Mucosa of stomach (tissue), 1 donor: ENCODE data around the gene CBL.
"Not testable (repeated sequence)": the region's sequence is repeated elsewhere in the genome, so short reads cannot be mapped to it uniquely, and the experiment has no call there.

Source experiments
- H3K27me3 ChIP-seq: one replicate; pipeline ENCODE4 v1.7.0; 2013; ENCODE audit warnings: mild to moderate bottlenecking, low read length; ENCODE audit not compliant: control insufficient read depth, insufficient read depth
- H3K36me3 ChIP-seq: one replicate; pipeline ENCODE4 v1.7.0; 2013; ENCODE audit warnings: low read length; ENCODE audit not compliant: control insufficient read depth, insufficient read depth
- H3K4me1 ChIP-seq: one replicate; pipeline ENCODE4 v1.7.0; 2013; ENCODE audit warnings: mild to moderate bottlenecking, low read length; ENCODE audit not compliant: control insufficient read depth, insufficient read depth
- H3K4me3 ChIP-seq: one replicate; pipeline ENCODE4 v1.7.0; 2013; ENCODE audit warnings: low read length
- H3K9ac ChIP-seq: one replicate; pipeline ENCODE4 v1.7.0; 2013; ENCODE audit warnings: mild to moderate bottlenecking, low read length, moderate library complexity
- H3K9me3 ChIP-seq: one replicate; pipeline ENCODE4 v1.7.0; 2013; ENCODE audit warnings: mild to moderate bottlenecking, low read length, moderate library complexity; ENCODE audit not compliant: control insufficient read depth
- donor health status: Pancreatic carcinoma.

CBL gene

DNA sequence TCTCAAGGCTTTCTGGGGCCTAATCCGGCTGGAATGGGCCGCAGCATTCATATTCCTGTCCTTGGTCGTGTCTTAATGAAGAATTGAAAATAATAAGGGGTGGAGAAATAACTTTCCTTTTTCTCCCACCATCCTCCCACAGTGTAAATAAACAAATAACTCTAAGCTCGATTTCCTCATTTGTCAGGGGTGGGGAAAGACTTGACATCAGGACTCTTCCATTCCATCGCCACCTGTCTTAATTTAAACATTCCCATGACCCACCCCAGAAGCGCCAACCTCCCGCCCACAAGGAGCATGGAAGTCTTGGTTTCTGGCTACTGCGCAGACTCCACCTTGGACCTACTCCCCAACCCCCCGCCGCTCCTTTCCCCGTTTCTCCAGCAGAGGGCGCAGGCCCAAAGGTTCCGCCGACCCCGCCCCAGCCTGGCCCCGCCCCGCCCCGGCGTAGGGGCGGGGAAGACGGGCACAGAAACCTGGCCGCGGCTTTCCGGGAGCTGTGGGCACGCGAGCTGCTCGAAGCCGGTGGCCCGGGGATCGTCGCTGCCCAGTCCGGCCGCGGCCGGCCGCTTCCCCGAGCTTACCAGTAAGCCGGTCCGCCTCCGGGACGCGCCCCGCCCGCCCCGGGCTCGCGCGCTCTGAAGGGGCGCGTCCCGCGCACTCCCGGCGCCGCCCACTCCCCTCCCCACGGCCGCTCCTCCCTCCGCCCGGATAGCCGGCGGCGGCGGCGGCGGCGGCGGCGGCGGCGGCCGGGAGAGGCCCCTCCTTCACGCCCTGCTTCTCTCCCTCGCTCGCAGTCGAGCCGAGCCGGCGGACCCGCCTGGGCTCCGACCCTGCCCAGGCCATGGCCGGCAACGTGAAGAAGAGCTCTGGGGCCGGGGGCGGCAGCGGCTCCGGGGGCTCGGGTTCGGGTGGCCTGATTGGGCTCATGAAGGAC lies at the start of gene CBL:
CBL (plus strand) TSS at position 766 of the 937 bp plus-strand sequence; CDS start at position 845, 79 bp downstream.
- no peaks in the 10 kb centered on the region for H3K9me3 ChIP-seq

DNA sequence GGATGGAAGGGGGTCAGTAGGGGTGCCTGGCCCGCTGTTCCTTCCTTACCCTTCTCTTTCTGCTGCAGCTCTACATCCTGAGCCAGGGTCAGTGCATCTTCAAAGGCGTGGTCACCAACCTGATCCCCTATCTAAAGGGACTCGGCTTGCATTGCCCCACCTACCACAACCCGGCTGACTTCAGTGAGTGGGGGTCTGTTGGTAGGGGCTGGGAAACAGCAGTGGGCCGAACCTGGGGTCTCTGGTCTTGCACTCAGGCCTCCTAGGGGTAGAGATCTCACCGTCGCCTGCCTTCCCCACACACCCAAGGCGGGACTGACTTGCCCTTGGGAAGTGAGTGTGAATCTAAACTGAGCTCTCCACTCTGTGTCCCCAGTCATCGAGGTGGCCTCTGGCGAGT lies 49.6 kb upstream of the CBL start:
- Histone ChIP-seq H3K27me3 (peaks cover 14% of the 10 kb centered on the region), H3K4me3 (no peak overlapping the region), H3K36me3 (no peaks in the 10 kb centered on the region), H3K4me1 (no peaks in the 10 kb centered on the region), H3K9ac (no peak overlapping the region), H3K9me3 (no peaks in the 10 kb centered on the region)

More for the DNA sequence above, at the start of gene CBL:
- H3K27me3 ChIP-seq: no peaks in the 10 kb centered on the region
- no peaks in the 10 kb centered on the region for H3K36me3 ChIP-seq
- peak within 1 kb of the TSS; percentile 56 for H3K4me3 ChIP-seq
- H3K4me1 ChIP-seq: peaks cover 13% of the 10 kb centered on the region
- H3K9ac ChIP-seq: peak within 1 kb of the TSS; percentile 77

DNA sequence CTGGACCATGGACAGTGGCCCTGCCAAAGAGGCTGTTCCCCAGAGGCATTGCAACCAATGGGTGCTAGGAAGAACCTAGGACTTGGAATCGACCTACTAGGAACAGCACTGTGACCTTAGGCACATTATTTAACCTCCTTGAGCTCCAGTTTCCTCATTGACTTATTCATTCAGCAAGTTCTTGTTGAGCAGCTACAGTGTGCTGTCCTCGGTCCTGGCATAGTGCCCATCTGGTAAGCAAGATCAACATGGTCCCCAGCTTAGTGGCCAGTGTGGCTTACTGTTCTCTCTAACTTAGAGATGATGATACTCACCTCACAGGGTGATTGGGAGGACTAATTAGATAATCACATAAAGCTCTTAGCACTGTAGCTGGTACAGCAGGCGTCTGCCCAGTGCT lies 49.1 kb upstream of the CBL start:
- Histone ChIP-seq H3K36me3 (no peaks in the 10 kb centered on the region), H3K9me3 (no peaks in the 10 kb centered on the region), H3K9ac (no peak overlapping the region), H3K4me1 (no peaks in the 10 kb centered on the region), H3K27me3 (peaks cover 14% of the 10 kb centered on the region), H3K4me3 (no peak overlapping the region)

- H3K36me3 ChIP-seq: no peaks in the 10 kb centered on the region
- no peak overlapping the region for H3K9ac ChIP-seq
- no peaks in the 10 kb centered on the region for H3K4me1 ChIP-seq
- peaks cover 9% of the 10 kb centered on the region for H3K27me3 ChIP-seq
- H3K4me3 ChIP-seq: no peak overlapping the region
- H3K9me3 ChIP-seq: no peaks in the 10 kb centered on the region
Observed at GRCh38 chr11:119158467-119158866, 47.7 kb upstream of the CBL start.

DNA sequence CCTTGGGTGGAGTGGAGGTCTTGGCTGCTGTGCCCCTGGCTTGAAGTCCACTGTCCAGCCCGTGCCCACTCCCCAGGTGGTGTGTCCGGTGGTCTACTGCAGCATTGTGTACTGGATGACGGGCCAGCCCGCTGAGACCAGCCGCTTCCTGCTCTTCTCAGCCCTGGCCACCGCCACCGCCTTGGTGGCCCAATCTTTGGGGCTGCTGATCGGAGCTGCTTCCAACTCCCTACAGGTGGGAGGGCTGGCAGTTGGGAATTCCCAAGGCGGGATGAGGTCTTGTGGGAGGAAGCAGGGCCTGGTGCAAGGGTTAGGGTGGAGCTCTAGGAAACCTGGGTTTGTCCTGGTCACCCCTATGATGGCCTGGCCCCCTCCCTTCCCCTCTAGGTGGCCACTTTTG lies 46.0 kb upstream of the CBL start:
- no peaks in the 10 kb centered on the region for H3K36me3 ChIP-seq
- H3K9ac ChIP-seq: no peak overlapping the region
- no peaks in the 10 kb centered on the region for H3K4me1 ChIP-seq
- H3K4me3 ChIP-seq: no peak overlapping the region
- H3K27me3 ChIP-seq: peaks cover 3% of the 10 kb centered on the region
- H3K9me3 ChIP-seq: no peaks in the 10 kb centered on the region

- Histone ChIP-seq H3K4me3 (no peak overlapping the region), H3K36me3 (no peaks in the 10 kb centered on the region), H3K9me3 (no peaks in the 10 kb centered on the region), H3K27me3 (peaks cover 3% of the 10 kb centered on the region), H3K9ac (no peak overlapping the region), H3K4me1 (no peaks in the 10 kb centered on the region)
Observed at GRCh38 chr11:119161871-119162270, 44.3 kb upstream of the CBL start.

GRCh38 chr11:119166368-119167076 lies 39.6 kb upstream of the CBL start:
- Histone ChIP-seq H3K4me3 (no peak overlapping the region), H3K36me3 (no peaks in the 10 kb centered on the region), H3K4me1 (peaks cover 15% of the 10 kb centered on the region), H3K9ac (no peak overlapping the region), H3K9me3 (no peaks in the 10 kb centered on the region), H3K27me3 (no peaks in the 10 kb centered on the region)

DNA sequence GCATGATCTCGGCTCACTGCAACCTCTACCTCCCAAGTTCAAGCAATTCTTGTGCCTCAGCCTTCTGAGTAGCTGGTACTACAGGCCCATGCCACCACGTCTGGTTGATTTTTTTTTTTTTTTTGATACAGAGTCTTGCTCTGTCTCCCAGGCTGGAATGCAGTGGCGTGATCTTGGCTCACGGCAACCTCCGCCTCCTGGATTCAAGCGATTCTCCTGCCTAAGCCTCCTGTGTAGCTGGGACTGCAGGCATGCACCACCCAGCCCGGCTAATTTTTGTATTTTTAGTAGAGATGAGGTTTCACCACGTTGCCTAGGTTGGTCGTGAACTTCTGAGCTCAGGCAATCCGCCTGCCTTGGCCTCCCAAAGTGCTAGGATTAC lies 39.1 kb upstream of the CBL start:
- not testable (repeated sequence) for H3K4me3 ChIP-seq, H3K9ac ChIP-seq, H3K27me3 ChIP-seq, H3K9me3 ChIP-seq, H3K36me3 ChIP-seq
- H3K4me1 ChIP-seq: peaks cover 15% of the 10 kb centered on the region

GRCh38 chr11:119167933-119168332 lies 38.2 kb upstream of the CBL start:
- Histone ChIP-seq H3K4me3 (peak overlapping the region; percentile 84), H3K4me1 (peaks cover 15% of the 10 kb centered on the region), H3K27me3 (no peaks in the 10 kb centered on the region), H3K9me3 (no peaks in the 10 kb centered on the region), H3K36me3 (no peaks in the 10 kb centered on the region), H3K9ac (peak overlapping the region; percentile 96)

DNA sequence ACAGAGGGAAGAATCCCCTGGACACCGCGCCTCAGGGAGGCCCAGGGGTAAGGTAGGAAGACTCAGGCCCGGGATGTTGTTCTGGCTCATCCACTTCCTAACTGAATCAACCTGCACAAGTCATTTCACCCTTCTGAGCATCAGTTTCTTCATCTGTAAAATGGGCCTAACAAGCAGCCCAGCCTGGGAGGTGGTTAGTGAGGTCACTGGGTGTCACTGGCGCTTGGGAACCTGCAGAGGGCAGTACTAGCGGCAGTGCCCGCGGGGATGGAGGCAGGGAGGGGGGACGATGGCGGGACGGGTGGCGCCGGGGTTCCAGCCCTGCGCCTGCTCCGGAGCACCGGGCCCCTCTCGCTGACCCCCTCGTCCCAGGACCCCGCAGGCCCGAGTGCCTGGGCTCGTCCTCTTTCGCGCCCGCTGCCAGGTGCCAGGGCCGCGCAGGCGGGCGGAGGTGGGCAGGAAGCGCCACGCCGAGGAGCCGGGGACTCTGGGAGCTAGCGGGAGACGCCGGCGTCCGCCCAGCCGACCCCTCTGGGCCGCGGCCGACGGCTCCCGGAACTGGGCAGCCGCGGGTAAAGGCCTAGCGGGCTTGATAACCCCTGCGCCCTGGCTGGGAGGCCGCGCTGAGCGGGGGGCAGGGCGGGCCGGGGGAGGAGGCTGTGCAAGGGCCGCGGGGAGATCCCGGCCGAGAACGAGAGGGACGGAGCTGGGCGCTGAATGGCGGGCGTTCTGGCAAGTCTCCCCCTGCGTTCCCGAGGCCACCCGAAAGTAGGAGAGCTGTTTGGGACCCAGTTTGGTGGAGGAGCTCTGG lies 37.5 kb upstream of the CBL start, which contains the start of gene NLRX1:
NLRX1 (plus strand) TSS at position 255 of the 811 bp plus-strand sequence. CDS start 2,679 bp downstream, outside the sequence.
- Histone ChIP-seq H3K36me3 (no peaks in the 10 kb centered on the region), H3K9ac (peak within 1 kb of the TSS; percentile 96), H3K9me3 (no peaks in the 10 kb centered on the region), H3K4me1 (peaks cover 15% of the 10 kb centered on the region), H3K4me3 (peak within 1 kb of the TSS; percentile 84), H3K27me3 (no peaks in the 10 kb centered on the region)

DNA sequence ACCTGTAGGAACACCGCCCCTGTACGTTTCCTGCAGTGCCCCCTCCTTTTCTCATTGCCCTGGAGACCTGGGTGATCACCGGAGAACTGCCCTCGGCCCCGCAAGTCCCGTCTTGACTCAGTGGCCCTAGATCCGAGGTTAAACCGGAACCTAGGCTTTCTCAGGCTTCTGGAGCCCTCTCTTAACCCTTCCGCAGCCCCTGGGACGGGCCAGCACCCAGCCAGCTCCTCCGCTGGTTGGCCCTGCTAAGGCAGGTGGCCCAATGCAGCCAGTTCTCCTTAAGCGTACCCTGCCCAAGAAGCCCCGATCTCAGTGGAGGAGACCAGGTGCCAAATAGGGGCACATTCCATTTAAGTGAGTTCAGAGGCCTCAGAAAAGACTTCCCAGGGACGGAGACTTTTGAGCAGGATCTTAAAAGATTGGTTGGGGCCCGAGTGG lies 36.8 kb upstream of the CBL start:
- Histone ChIP-seq H3K9ac (peak overlapping the region; percentile 96), H3K4me3 (peak overlapping the region; percentile 84), H3K9me3 (no peaks in the 10 kb centered on the region), H3K36me3 (no peaks in the 10 kb centered on the region), H3K4me1 (peaks cover 15% of the 10 kb centered on the region), H3K27me3 (no peaks in the 10 kb centered on the region)
